Esophagus squamous epithelium (tissue), 4 donors: ENCODE data around the gene MICALL2.

ENCODE experiments used
- CTCF ChIP-seq, 6 experiments: fragments of 450-650 bp in 4 of 6; fragments of 200-600 bp in 2 of 6; sonication (generic) in 2 of 6; IDR thresholded peaks; one replicate each; pipeline ENCODE4 v1.5.1; 2016 to 2019; ENCODE audit warnings: antibody characterized with exemption in 6 of 6, mild to moderate bottlenecking in 4 of 6, moderate library complexity in 4 of 6
- POLR2A ChIP-seq, 4 donors: fragments of 450-650 bp; IDR thresholded peaks; one replicate each; pipeline ENCODE4 v1.6.1; 2017; ENCODE audit warnings: antibody characterized with exemption in 4 of 4, mild to moderate bottlenecking in 4 of 4, moderate library complexity in 3 of 4

GRCh38 chr7:1431634-1432380, 27.5 kb downstream of the MICALL2 start:
- TF ChIP-seq CTCF (IDR thresholded peaks at IDR 0.05) (no peak), POLR2A (IDR thresholded peaks at IDR 0.05) (no peak)
